HepG2 (cell line): Measurements from ENCODE around the gene LDAH. TPM values are rescaled to one million over a fixed set of nuclear protein-coding genes. Genes with fewer than 3 reads are reported as not detected.

Experiments
- EEA1 ChIP-seq: sonication (generic); formaldehyde crosslinking; IDR thresholded peaks from 2 replicates; pipeline ENCODE4 v1.5.1; 2020; ENCODE audit warnings: mild to moderate bottlenecking, missing genetic modification reagents, borderline replicate concordance
- EZH2 ChIP-seq: conservative IDR thresholded peaks from 2 replicates; pipeline ENCODE4 v1.6.1; 2012; ENCODE audit warnings: mild to moderate bottlenecking, low read depth, low read length, moderate library complexity
- HES4 ChIP-seq: sonication (generic); formaldehyde crosslinking; IDR thresholded peaks from 2 replicates; pipeline ENCODE4 v1.9.0; 2021; ENCODE audit warnings: mild to moderate bottlenecking, missing genetic modification reagents, borderline replicate concordance
- JUN ChIP-seq: sonication (generic); formaldehyde crosslinking; IDR thresholded peaks from 2 replicates; pipeline ENCODE4 v1.4.0; 2020; ENCODE audit warnings: mild to moderate bottlenecking, missing genetic modification reagents
- RNF2 ChIP-seq: fragments of 450-650 bp; conservative IDR thresholded peaks from 2 replicates; pipeline ENCODE4 v1.6.1; 2016; ENCODE audit warnings: low read depth
- SMAD9 ChIP-seq: sonication (generic); formaldehyde crosslinking; IDR thresholded peaks from 2 replicates; pipeline ENCODE4 v1.5.1; 2020; ENCODE audit warnings: mild to moderate bottlenecking, missing genetic modification reagents
- ZNF138 ChIP-seq: sonication (generic); formaldehyde crosslinking; IDR thresholded peaks from 2 replicates; pipeline ENCODE4 v1.5.0; 2020; ENCODE audit warnings: mild to moderate bottlenecking, low read depth, missing genetic modification reagents
- ZNF317 ChIP-seq: sonication (generic); formaldehyde crosslinking; IDR thresholded peaks from 2 replicates; pipeline ENCODE4 v1.5.0; 2020; ENCODE audit warnings: mild to moderate bottlenecking, missing genetic modification reagents
- ZNF430 ChIP-seq: sonication (generic); formaldehyde crosslinking; IDR thresholded peaks from 2 replicates; pipeline ENCODE4 v1.9.0; 2021; ENCODE audit warnings: mild to moderate bottlenecking, missing genetic modification reagents
- ZNF749 ChIP-seq: sonication (generic); formaldehyde crosslinking; IDR thresholded peaks from 2 replicates; pipeline ENCODE4 v1.8.0; 2022; ENCODE audit warnings: mild to moderate bottlenecking, missing genetic modification reagents, moderate library complexity, borderline replicate concordance
- polyA plus RNA-seq, 8 experiments: library from polyadenylated mRNA; depleted of rRNA in 3 of 8; stranded (reverse) in 7 of 8; unstranded in 1 of 8; fragments of >200 nt; fragmentation: Illumina TruSeq in 4 of 8; extraction: Trizol in 4 of 8; gene quantifications; 2 replicates each; pipeline versions ENCODE4 v1.2.1 to v1.2.3, GENCODE V29; 2011 to 2016; ENCODE audit warnings: low read depth in 4 of 8, missing spikeins in 1 of 8, mixed read lengths in 1 of 8; ENCODE audit not compliant: insufficient read depth in 1 of 8
- total RNA-seq, 5 experiments: library from RNA; depleted of rRNA; stranded (reverse); fragments of >200 nt; fragmentation: Illumina TruSeq; extraction: Trizol; gene quantifications; 2 replicates each; pipeline ENCODE4 v1.2.3, GENCODE V29; 2016; ENCODE audit warnings: low read depth in 1 of 5
- TF ChIP-seq, protein P1 (sequence below): sonication (generic); formaldehyde crosslinking; IDR thresholded peaks from 2 replicates; pipeline ENCODE4 v1.8.0; 2022; ENCODE audit warnings: missing genetic modification reagents, mild to moderate bottlenecking, borderline replicate concordance
- TF ChIP-seq, protein P2 (sequence below): sonication (generic); formaldehyde crosslinking; IDR thresholded peaks from 2 replicates; pipeline ENCODE4 v1.4.0; 2020; ENCODE audit warnings: missing genetic modification reagents
- TF ChIP-seq, protein P3 (sequence below): sonication (generic); formaldehyde crosslinking; IDR thresholded peaks from 2 replicates; pipeline ENCODE4 v1.5.1; 2020; ENCODE audit warnings: mild to moderate bottlenecking, missing genetic modification reagents, borderline replicate concordance
- TF ChIP-seq, protein P4 (sequence below): sonication (generic); formaldehyde crosslinking; IDR thresholded peaks from 2 replicates; pipeline ENCODE4 v1.5.0; 2020; ENCODE audit warnings: mild to moderate bottlenecking, missing genetic modification reagents, moderate library complexity
- TF ChIP-seq, protein P5 (sequence below): IDR thresholded peaks from 2 replicates; pipeline ENCODE4 v1.6.1; 2012; ENCODE audit warnings: inconsistent platforms
- TF ChIP-seq, protein P6 (sequence below): sonication (generic); formaldehyde crosslinking; IDR thresholded peaks from 2 replicates; pipeline ENCODE4 v1.4.0; 2020; ENCODE audit warnings: missing genetic modification reagents, borderline replicate concordance
- TF ChIP-seq, protein P7 (sequence below): sonication (generic); formaldehyde crosslinking; IDR thresholded peaks from 2 replicates; pipeline ENCODE4 v1.9.0; 2021; ENCODE audit warnings: missing genetic modification reagents, mild to moderate bottlenecking, borderline replicate concordance

LDAH gene
- total and polyA plus RNA-seq, 2 of the 13 experiments (the other 11 are each of a cell fraction or from before 2014, with no cell fraction given): 28.8 to 46.2 TPM

DNA sequence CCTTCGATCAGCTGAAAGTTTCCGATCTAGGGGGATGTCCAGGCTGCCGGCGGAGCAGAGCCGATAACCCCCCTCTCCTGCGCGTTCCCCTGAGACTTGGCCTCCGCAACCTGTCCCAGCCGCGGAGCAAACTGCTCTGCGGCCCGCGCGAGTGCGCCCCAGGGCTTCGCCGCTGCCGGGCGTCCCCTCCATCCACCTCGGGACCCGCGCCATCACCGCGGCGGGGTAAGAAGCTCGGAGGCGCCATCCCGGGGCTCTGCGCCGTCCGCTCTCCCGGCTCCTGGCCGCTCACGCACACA is 156.9 kb downstream of the LDAH start (continued):
- TF ChIP-seq, protein P1, sequence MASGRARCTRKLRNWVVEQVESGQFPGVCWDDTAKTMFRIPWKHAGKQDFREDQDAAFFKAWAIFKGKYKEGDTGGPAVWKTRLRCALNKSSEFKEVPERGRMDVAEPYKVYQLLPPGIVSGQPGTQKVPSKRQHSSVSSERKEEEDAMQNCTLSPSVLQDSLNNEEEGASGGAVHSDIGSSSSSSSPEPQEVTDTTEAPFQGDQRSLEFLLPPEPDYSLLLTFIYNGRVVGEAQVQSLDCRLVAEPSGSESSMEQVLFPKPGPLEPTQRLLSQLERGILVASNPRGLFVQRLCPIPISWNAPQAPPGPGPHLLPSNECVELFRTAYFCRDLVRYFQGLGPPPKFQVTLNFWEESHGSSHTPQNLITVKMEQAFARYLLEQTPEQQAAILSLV (CRISPR knock-in tag): no peak
- TF ChIP-seq EEA1 (CRISPR knock-in tag) (peak; percentile 19; the same call in 1 of the 2 replicates), ZNF430 (CRISPR knock-in tag) (no peak), ZNF749 (CRISPR knock-in tag) (peak; percentile 67; the same call in 1 of the 2 replicates), EZH2 (peak; percentile 26; the same call in 1 of the 2 replicates), RNF2 (peak; percentile 80), ZNF317 (CRISPR knock-in tag) (no peak), JUN (CRISPR knock-in tag) (no peak), ZNF138 (CRISPR knock-in tag) (peak; percentile 41; the same call in 1 of the 2 replicates), SMAD9 (CRISPR knock-in tag) (0 out of 2 replicates have a peak, but pooled peaks have one; percentile 23), HES4 (CRISPR knock-in tag) (0 out of 2 replicates have a peak, but pooled peaks have one; percentile 38)
- TF ChIP-seq, protein P2, sequence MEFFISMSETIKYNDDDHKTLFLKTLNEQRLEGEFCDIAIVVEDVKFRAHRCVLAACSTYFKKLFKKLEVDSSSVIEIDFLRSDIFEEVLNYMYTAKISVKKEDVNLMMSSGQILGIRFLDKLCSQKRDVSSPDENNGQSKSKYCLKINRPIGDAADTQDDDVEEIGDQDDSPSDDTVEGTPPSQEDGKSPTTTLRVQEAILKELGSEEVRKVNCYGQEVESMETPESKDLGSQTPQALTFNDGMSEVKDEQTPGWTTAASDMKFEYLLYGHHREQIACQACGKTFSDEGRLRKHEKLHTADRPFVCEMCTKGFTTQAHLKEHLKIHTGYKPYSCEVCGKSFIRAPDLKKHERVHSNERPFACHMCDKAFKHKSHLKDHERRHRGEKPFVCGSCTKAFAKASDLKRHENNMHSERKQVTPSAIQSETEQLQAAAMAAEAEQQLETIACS (CRISPR knock-in tag): peak; percentile 30; the same call in 1 of the 2 replicates
- TF ChIP-seq, protein P3, sequence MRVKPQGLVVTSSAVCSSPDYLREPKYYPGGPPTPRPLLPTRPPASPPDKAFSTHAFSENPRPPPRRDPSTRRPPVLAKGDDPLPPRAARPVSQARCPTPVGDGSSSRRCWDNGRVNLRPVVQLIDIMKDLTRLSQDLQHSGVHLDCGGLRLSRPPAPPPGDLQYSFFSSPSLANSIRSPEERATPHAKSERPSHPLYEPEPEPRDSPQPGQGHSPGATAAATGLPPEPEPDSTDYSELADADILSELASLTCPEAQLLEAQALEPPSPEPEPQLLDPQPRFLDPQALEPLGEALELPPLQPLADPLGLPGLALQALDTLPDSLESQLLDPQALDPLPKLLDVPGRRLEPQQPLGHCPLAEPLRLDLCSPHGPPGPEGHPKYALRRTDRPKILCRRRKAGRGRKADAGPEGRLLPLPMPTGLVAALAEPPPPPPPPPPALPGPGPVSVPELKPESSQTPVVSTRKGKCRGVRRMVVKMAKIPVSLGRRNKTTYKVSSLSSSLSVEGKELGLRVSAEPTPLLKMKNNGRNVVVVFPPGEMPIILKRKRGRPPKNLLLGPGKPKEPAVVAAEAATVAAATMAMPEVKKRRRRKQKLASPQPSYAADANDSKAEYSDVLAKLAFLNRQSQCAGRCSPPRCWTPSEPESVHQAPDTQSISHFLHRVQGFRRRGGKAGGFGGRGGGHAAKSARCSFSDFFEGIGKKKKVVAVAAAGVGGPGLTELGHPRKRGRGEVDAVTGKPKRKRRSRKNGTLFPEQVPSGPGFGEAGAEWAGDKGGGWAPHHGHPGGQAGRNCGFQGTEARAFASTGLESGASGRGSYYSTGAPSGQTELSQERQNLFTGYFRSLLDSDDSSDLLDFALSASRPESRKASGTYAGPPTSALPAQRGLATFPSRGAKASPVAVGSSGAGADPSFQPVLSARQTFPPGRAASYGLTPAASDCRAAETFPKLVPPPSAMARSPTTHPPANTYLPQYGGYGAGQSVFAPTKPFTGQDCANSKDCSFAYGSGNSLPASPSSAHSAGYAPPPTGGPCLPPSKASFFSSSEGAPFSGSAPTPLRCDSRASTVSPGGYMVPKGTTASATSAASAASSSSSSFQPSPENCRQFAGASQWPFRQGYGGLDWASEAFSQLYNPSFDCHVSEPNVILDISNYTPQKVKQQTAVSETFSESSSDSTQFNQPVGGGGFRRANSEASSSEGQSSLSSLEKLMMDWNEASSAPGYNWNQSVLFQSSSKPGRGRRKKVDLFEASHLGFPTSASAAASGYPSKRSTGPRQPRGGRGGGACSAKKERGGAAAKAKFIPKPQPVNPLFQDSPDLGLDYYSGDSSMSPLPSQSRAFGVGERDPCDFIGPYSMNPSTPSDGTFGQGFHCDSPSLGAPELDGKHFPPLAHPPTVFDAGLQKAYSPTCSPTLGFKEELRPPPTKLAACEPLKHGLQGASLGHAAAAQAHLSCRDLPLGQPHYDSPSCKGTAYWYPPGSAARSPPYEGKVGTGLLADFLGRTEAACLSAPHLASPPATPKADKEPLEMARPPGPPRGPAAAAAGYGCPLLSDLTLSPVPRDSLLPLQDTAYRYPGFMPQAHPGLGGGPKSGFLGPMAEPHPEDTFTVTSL: 0 out of 2 replicates have a peak, but pooled peaks have one; percentile 20
- TF ChIP-seq, protein P4, sequence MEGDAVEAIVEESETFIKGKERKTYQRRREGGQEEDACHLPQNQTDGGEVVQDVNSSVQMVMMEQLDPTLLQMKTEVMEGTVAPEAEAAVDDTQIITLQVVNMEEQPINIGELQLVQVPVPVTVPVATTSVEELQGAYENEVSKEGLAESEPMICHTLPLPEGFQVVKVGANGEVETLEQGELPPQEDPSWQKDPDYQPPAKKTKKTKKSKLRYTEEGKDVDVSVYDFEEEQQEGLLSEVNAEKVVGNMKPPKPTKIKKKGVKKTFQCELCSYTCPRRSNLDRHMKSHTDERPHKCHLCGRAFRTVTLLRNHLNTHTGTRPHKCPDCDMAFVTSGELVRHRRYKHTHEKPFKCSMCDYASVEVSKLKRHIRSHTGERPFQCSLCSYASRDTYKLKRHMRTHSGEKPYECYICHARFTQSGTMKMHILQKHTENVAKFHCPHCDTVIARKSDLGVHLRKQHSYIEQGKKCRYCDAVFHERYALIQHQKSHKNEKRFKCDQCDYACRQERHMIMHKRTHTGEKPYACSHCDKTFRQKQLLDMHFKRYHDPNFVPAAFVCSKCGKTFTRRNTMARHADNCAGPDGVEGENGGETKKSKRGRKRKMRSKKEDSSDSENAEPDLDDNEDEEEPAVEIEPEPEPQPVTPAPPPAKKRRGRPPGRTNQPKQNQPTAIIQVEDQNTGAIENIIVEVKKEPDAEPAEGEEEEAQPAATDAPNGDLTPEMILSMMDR (CRISPR knock-in tag): 0 out of 2 replicates have a peak, but pooled peaks have one; percentile 21
- TF ChIP-seq, protein P5, sequence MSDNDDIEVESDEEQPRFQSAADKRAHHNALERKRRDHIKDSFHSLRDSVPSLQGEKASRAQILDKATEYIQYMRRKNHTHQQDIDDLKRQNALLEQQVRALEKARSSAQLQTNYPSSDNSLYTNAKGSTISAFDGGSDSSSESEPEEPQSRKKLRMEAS: no peak
- TF ChIP-seq, protein P6, sequence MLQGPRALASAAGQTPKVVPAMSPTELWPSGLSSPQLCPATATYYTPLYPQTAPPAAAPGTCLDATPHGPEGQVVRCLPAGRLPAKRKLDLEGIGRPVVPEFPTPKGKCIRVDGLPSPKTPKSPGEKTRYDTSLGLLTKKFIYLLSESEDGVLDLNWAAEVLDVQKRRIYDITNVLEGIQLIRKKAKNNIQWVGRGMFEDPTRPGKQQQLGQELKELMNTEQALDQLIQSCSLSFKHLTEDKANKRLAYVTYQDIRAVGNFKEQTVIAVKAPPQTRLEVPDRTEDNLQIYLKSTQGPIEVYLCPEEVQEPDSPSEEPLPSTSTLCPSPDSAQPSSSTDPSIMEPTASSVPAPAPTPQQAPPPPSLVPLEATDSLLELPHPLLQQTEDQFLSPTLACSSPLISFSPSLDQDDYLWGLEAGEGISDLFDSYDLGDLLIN (CRISPR knock-in tag): no peak
- TF ChIP-seq, protein P7, sequence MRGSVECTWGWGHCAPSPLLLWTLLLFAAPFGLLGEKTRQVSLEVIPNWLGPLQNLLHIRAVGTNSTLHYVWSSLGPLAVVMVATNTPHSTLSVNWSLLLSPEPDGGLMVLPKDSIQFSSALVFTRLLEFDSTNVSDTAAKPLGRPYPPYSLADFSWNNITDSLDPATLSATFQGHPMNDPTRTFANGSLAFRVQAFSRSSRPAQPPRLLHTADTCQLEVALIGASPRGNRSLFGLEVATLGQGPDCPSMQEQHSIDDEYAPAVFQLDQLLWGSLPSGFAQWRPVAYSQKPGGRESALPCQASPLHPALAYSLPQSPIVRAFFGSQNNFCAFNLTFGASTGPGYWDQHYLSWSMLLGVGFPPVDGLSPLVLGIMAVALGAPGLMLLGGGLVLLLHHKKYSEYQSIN: no peak
